OCI-M2 (cell line): ENCODE results near the gene CRBN.

ENCODE experiments used
- DNase-seq: peaks from one replicate; lab custom pipeline; 2025; ENCODE audit not compliant: unreplicated experiment; lab: John Stamatoyannopoulos, UW

The CRBN gene

DNA sequence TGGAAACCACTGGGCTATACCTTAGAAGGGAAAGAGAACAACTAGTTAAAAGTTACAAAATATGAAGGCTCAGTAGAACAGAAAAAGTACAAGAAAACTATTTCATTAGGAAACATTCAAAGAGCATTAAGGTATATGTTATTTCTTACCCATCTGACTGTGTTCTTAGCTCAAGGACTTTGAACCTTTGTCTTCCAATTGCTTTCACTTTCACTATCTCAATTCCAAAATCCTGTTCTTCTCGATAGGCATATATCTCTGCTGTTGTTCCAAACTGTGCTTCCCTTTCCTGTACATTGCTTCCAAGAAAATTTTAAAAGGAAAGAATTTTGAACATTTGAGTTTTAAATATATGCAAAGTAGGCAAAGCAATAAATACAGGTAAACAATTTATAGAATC lies 6.9 kb downstream of the CRBN start:
- no peak for DNase-seq

DNA sequence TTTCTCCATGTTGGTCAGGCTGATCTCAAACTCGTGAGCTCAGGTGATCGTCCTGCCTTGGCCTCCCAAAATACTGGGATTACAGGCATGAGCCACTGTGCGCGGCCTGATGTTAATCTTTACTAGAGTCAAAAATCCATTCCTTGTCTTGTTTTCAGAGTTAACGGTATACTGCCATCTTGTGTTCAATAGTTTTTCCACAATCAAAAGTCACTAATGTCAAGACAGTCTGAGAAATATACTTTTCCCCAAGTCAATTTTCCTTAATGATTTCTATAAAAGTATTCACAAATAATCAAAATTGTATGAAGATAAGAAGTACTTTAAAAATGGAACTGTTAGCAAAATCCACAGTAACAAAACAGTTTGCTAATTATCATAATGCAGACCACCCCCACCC lies 8.5 kb downstream of the CRBN start:
- DNase-seq, result no peak

DNA sequence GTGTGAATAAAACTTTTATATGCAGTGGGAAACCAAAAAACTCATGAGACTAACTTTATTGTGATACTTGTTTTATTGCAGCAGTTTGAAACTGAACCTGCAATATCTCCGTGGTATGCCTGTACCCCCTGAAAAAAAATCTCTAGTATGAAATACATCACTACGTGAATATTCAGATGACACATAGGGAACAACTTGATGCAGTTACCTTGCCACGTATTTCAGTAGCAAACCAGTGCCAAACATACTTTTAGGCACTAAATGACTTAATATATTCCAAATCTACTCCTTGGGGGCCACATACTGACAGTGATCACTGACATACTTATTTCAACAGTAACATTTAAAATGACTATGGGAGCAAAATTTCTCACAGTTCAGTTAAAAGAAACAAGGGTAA lies 13.8 kb downstream of the CRBN start:
- no peak for DNase-seq

DNA sequence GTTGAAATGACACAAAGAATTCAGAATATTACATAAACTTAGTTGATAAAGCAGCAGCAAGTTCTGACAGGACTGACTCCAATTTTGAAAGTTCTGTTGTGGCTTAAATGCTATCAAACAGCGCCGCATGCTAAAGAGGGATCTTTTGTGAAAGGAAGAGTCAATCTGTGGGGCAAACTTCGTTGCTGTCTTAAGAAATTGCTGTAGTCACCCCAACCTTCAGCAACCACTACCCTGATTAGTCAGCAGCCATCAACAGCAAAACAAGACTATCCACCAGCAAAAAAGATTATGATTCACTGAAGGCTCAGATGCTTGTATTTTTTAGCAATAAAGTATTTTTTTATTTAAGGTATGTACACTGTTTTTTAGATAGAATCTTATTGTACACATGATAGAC lies 14.2 kb downstream of the CRBN start:
- DNase-seq, result no peak

DNA sequence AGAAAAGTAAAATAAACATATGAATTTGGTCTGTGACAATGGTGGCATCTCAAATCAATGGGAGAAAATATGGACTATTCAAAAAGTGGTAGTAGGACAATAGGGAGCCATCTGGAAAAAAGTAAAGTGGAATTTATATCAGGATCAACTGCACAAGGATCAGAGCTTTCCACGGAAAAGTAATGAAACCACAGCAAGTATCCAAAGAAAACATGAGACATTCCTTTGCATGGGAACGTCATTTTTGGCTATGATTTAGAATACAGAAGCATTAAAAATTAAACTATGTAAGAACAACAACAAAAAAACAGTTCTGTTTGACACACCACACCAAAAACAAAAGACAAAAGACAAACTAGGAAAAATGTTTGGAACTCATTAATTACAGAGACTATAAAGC lies 18.7 kb downstream of the CRBN start:
- no peak for DNase-seq

DNA sequence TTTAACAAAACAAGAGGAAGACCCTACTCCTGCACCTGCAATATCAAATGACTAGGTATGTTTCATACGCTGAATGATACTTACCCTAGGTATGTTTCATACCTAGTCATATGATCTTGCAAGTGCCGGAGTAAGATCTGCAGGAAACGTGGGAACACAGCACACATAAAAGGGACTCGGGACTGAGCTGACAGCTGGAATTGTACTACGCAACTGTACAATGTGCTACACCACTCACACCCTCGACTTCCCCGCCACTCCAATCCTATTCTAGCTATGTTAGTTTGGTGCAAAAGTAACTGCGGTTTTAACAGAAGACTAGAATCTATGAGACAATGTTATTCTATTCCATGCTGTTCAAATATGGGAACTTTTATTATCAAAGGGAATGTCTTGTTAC lies 22.0 kb downstream of the CRBN start:
- DNase-seq, result no peak

DNA sequence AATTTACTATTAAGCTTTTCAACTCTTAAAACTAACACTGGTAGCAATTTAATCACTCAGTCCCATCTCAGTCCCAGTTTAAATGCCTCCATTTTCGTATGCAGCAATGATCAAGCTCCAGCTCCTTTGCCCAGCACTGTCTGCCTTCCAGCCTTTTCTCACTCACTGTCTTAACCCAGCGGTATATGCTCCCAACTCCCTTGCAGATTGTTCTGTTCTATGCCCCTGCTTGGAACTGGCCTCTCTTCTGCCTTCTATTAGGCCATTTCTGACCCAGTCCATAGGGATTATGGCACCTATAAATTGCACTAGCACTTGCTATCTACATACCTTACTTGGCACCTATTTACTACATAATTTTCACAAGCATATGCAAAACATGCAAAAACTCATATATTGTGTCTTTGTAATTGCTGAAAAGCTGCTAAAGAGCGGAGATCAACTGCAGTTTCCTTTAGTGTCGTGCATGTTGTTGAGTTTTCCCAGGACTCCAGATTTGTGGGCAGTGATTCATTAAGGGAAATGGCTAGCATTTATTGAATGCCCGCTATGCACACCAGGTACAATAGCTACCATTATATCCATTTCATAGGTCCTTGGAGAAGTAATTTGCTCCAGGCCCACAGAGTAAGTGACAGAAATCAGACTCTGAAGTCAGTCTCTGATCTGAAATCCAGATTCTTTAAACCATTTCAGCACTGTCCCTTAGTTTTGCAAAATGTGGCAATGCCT lies 24.4 kb downstream of the CRBN start:
- DNase-seq, result no peak

DNA sequence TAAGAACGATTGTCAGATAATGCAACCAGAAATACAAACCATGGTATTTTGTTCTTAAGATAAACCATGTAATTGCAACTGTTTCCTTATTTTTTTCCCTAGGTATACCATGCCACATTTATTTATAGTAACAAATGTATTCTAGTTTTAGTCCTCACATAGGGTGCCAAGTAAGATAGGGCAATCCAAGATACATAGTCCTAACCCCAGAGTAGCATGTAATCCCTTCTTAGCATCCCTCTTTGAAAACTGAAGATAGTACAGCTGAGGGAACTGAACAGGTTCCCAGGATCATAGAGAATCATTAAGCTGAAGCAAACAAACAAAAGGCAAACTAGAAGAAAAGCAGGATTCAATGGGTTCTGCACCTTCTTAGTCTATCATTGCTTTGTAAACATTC lies 28.0 kb downstream of the CRBN start:
- DNase-seq, result no peak

DNA sequence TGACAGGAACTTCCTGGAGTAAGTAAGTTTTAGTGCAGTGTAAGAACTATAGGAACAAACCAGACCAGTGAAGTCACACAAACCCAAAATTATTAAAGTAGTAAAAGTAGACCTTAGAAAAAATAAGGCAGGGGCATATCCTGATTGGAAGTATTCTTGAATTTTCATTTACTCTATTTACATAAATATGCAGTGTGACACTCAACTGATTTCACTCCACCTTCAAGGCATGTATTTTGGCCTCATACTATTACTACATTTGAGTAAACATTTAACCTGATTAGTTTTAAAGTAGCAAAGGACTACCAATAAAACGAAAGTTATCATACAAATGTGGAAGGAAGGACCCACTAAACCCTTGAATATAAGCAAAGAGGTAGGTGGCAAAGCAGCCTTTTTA lies 29.9 kb downstream of the CRBN start:
- DNase-seq, result no peak

DNA sequence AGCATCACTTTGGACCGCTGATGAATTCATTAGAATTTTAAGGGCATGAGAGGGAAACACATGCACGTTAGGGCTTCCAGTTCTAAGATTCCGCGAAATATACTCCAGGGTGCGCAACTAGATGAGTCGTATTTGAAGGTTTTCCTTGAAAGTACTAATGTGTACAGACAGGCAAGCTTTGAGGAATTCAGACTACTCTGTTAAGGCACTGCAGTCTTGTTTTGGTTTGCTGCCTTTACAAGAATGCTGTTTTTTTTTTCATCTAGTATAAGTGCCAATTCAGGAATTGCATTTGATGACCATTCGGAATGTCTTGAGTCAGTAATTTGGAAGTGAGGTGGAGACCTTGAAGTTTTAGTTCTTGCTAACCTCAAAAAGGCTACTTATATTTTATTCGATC lies 33.7 kb downstream of the CRBN start:
- no peak for DNase-seq

DNA sequence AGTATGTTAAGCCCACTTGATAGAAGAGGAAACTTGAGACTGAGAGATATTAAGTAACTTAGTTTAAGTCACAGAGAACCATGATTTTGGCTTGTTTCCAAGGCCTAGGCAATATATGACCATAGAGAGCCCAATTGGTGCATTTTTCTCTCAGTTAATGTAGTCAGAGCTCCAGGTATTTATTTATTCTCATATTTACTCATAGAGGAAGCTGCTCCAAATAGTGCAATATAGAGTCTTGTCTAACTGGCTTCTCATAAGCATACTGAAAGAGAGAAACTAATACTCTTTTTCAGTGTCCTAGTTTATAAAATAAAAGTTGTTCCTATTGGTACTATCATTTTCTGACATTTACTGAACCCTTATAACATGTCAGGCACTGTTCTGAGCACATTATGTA lies 37.6 kb downstream of the CRBN start:
- no peak for DNase-seq

DNA sequence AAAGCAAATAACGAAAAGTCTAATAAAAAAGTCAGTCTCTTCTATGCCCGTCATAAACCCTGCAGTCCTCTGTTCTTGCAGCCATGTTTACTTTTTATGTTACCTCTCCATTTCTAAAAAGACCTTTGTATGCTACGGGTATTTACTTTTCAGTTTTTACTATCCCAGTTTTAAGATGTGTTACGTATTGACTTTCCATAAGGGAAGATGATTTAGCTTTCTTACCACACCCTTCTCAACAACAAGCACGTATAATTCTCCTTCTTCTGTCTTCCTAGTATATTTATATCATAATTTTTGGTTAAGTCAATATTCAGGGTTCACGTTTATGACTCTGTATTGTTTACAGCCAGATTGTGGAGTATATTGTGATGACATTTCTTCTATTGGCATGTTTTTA lies 42.0 kb downstream of the CRBN start:
- no peak for DNase-seq

DNA sequence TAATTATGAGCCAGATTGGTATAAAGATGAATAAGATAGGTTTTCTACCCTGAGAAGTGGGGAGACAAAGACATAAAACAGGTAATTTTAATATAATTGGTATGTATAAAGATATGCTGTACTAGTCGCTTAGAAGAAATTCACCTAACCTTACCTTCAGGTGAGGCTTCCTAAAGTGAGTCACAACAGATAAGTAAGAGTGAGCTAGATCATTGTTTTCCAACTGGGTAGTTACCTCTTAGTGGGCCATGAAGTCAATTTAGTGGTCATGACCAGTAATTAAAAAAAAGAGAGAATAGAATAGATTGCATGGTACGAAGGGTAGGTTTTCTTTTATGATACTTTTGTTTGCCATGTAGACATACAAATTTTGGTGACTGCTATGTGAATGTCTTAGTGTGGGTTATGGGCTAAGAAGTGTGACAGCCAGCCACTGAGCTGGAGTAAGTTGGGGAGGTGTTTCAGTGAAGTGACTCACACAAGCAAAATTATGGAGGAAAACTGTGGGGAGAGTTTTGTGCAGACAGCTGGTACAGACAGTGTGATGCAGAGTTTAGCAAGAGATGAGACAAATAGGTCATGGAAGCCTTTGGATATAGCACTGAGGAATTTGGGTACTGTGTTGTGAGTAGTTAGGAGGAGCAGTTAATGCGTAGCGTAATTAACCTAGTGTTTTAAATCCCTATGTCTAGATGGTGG lies 44.6 kb downstream of the CRBN start:
- DNase-seq, result no peak

DNA sequence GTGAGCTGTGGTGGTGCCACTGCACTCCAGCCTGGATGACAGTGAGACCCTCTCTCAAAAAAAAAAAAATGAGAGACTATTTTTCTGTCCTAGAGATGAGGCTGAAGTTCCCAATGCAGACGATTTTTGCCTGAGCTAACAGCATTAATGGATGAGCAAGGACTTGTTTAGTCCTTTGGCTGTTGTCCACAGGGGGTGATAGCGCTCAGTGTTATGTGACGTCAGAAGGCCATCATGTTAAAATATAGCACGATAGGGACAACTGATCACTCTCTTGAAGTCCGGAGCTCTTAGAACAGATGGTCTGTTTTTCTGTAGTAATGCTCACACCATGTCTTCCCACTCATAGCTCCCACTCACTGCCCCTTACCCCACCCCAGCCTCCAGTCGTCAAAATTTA lies 46.0 kb downstream of the CRBN start:
- no peak for DNase-seq

DNA sequence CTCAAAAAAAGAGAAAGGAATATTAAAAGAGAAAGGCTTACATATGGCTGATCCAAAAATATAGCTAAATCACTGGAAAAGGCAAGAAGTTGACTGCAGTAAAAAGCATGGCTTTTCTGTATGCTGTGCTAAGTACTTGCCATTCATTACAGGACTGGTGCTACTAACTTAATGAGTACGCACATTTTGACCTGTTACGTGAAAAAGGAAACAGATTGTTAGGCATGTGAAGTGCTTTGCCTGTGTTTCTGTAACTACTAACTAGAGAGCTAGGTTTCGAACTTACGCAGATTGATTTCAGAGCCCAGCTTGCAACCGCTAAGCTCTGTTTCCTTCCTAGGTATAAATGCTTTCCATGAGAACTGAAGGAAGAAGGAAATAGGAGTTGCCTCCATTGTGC lies 49.9 kb downstream of the CRBN start:
- no peak for DNase-seq

DNA sequence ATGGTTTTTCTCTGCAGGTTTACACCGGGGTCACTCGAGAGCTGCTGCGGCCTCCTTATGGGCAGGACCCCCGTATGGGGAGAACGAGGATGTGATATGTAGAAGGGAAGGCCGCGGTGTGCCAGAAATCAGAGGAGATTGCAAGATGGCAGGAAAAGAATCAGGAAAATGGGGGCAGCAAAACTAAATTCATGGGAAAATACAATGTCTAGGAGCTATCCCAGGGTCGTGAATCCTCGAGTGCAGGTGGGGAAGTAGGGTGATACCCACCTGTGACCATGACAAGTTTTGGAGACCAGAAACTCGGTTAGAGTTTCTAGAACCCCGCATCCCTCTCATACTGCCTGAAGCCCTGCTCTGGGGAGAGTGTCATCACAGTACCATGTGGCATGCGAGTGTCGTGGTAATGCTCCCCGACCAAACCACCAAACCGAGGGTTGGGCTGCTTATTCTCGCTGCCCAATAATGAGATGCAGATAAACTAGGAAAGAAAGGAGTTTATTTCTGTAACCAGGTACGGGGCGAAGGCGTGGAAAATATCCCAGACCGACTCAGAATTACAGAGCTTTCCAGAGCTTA lies 52.0 kb downstream of the CRBN start:
- no peak for DNase-seq

DNA sequence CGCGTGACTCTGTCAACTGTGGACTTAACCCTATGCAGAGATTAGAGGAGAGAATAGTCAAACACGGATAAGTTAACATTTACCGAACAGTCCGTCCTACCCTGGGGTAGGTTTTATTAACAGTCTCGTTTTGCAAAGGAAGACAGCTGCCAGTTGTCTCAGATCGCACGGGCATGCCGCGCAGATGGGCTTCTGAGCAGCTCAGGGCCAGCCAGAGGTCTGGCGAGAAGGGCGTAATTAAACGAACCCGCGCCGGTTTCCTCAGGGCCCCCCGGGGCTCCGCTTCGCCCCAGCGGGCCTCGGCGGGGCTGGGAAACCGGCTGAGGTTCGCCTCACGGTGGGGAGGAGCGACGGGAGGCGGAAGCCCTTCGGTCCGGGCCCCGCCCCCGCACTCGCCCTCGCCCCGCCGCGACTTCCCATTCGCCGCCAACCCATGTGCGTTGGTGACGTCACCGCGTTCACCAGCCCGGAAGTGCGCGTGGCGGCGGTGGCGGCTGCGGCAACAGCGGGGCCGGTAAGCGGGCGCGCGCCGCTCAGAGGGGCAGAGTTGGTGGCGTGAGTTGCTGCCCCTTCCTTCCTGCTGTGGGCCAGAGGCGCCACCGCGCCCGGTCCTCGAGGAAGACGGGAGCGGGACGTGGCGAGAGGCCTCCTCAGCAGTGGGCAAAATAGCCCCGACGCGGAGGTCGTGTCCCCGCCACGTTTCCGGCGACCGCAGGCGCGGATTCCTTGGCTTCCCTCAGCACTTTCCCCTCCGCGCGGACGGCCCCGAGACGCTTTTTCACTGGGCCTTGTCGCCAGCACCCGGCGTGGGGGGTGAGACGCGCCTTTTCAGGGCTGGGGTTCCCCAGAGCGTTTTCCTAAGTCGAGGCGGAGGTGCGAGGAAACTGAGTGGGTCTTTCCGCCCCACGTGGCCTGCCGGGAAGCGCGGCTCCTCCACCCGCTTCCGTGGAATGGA lies 52.7 kb downstream of the CRBN start, which contains the start of gene TRNT1:
TSS of gene TRNT1 (plus strand) at position 464 of the 955 bp plus-strand sequence. CDS start 2,101 bp downstream, outside the sequence.
- peak; percentile 35 for DNase-seq

DNA sequence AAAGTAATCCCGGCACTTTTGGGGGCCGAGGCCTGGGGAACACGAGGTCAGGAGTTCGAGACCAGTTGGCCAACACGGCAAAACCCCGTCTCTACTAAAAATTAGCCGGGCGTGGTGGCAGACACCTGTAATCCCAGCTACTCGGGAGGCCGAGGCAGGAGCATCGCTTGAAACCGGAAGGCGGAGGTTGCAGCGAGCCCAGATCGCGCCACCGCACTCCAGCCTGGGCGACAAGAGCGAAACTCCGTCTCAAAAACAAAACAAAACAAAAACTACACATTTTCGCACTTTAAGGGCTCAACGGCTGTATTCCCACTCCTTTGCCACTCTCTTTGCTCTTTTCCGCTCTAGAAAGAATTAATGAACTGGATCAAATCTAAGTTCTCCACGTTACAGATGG lies 53.5 kb downstream of the CRBN start:
- DNase-seq, result no peak

DNA sequence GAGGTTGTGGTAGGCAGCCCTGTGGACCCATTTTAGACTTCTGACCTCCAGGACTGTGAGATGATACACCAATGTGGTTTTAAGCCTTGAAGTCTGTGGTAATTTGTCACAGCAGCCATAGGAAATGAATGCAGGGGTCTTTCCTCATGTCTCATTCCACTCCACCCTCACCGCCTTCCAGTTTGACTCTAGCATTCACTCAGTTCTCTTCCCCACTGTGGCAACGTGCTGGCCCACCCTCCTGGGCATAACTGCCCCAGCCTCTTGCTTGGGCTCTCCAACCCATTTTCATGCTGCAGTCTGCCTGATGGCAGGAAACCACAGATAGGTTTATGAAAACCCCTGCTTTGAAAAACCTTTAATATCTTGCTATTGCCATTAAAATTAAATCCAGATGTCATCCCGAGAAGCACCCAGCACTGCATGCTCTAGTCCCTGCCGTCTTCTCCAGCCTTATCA lies 60.1 kb downstream of the CRBN start:
- DNase-seq, result no peak

DNA sequence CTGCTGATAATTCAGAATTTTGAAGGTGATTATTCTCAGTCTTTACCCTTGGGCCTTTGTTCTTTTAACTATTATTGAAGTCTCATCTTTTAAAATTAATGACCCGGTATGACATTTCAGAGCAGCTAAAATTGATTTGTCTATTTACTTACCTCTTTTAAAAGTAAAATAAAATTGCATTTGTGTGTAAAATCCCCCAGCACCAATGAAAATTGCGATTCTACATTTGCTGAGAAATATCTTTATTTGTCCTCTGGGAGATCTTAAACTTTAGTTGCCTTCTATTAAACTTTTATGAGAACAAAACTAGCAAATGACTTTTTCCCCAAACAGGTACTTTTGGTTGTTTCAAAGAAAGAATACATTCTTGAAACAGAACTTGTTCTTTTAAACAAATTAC lies 61.8 kb downstream of the CRBN start:
- no peak for DNase-seq

DNA sequence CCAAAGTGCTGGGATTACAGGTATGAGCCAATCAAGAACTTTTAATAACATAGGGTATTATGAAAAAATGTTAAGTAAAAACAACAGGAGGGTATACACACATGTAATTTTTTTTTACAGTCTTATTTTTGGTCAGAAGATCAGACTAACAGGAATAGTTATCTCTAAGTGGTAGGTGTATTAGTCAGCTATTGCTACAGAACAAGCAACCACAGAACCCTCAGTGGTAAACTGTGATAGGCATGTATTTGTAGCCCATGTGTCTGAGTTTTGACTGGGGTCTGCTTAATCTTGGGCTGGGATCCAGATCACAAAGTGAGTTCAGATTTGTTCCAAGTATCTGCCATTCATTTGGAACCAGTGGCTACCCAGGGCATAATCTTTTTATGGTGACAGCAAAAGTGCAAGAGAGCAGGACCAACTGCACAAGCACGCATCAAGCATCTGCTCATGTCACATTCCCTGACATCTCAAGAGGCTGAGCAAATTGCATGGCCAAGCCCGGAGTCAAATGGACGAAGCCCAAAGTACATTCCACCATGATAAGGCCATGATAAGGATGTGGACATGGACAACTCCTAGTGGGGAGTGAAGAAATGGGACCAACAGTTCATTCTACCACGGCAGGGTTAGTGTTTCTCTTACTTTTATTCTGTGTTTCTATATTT lies 66.3 kb downstream of the CRBN start:
- no peak for DNase-seq
